K562 (cell line): ENCODE data around the gene ATG4D.

Experiments
- CTCF ChIP-seq, 3 experiments: IDR thresholded peaks in 2 of 3; conservative IDR thresholded peaks in 1 of 3; 2 replicates each; pipeline ENCODE4 v1.5.1; 2011 to 2012; ENCODE audit warnings: low read length in 3 of 3, mild to moderate bottlenecking in 3 of 3, control low read depth in 2 of 3, improper control_type of control experiment in 1 of 3, inconsistent platforms in 1 of 3, low read depth in 1 of 3, mixed read lengths in 1 of 3, moderate library complexity in 1 of 3; ENCODE audit not compliant: insufficient read depth in 2 of 3
- ESRRA ChIP-seq: fragments of 450-650 bp; IDR thresholded peaks from 2 replicates; pipeline ENCODE4 v1.6.1; 2014; ENCODE audit warnings: low read depth, mild to moderate bottlenecking, moderate library complexity, borderline replicate concordance
- MCM3 ChIP-seq: fragments of 450-650 bp; IDR thresholded peaks from 2 replicates; pipeline ENCODE4 v1.6.1; 2016
- MTA2 ChIP-seq: fragments of 450-650 bp; IDR thresholded peaks from 2 replicates; pipeline ENCODE4 v1.6.1; 2016; ENCODE audit warnings: low read depth
- NFXL1 ChIP-seq: fragments of 450-650 bp; formaldehyde crosslinking; IDR thresholded peaks from 2 replicates; pipeline ENCODE4 v1.4.0; 2021; ENCODE audit warnings: mild to moderate bottlenecking
- POLR2A ChIP-seq: fragments of 450-650 bp; conservative IDR thresholded peaks from 2 replicates; pipeline ENCODE4 v1.6.1; 2016
- SRF ChIP-seq, 2 experiments: fragments of 250-450, 450-650 bp in 1 of 2; sonication (Bioruptor Pico) in 1 of 2; sonication (generic) in 1 of 2; formaldehyde crosslinking; IDR thresholded peaks; 2 replicates each; pipeline versions ENCODE4 v1.5.0 to v1.5.1; 2020 to 2022; ENCODE audit warnings: mild to moderate bottlenecking in 1 of 2, missing genetic modification reagents in 1 of 2
- TF ChIP-seq, protein P1 (sequence below), 2 experiments: fragments of 450-650 bp in 1 of 2; sonication (generic) in 1 of 2; formaldehyde crosslinking in 1 of 2; IDR thresholded peaks; 2 replicates each; pipeline versions ENCODE4 v1.7.1 to v1.9.0; 2016 to 2022; ENCODE audit warnings: inconsistent platforms in 1 of 2, mild to moderate bottlenecking in 1 of 2, missing genetic modification reagents in 1 of 2

DNA sequence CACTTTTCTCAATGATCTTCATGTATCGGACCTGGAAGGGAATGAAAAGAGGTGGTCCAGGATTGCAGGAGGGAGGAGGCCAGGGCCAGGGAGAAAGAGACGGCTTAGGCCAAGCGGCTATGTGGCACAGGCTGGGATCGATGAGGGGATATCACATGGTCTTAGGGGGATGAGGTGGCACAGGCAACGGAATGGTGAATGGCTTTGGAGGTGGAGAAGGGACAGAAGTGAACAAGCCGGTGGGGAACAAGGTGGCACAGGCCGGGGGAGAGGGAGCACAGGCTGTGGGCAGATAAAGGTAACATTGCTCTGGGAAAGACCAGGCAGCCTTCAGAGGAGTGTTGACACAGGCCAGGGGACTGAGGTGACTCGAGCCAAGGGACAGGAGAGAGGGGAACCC lies 30.8 kb downstream of the ATG4D start:
- TF ChIP-seq CTCF (IDR thresholded peaks at IDR 0.05 in 2 of 3, conservative IDR thresholded peaks at IDR 0.05 in 1 of 3; ENCODE audit: insufficient read depth in 2 of 3, low read depth in 1 of 3, low read length in 3 of 3) = no peak
- TF ChIP-seq MTA2 = no peak
- TF ChIP-seq, protein P1, sequence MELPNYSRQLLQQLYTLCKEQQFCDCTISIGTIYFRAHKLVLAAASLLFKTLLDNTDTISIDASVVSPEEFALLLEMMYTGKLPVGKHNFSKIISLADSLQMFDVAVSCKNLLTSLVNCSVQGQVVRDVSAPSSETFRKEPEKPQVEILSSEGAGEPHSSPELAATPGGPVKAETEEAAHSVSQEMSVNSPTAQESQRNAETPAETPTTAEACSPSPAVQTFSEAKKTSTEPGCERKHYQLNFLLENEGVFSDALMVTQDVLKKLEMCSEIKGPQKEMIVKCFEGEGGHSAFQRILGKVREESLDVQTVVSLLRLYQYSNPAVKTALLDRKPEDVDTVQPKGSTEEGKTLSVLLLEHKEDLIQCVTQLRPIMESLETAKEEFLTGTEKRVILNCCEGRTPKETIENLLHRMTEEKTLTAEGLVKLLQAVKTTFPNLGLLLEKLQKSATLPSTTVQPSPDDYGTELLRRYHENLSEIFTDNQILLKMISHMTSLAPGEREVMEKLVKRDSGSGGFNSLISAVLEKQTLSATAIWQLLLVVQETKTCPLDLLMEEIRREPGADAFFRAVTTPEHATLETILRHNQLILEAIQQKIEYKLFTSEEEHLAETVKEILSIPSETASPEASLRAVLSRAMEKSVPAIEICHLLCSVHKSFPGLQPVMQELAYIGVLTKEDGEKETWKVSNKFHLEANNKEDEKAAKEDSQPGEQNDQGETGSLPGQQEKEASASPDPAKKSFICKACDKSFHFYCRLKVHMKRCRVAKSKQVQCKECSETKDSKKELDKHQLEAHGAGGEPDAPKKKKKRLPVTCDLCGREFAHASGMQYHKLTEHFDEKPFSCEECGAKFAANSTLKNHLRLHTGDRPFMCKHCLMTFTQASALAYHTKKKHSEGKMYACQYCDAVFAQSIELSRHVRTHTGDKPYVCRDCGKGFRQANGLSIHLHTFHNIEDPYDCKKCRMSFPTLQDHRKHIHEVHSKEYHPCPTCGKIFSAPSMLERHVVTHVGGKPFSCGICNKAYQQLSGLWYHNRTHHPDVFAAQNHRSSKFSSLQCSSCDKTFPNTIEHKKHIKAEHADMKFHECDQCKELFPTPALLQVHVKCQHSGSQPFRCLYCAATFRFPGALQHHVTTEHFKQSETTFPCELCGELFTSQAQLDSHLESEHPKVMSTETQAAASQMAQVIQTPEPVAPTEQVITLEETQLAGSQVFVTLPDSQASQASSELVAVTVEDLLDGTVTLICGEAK (IDR thresholded peaks at IDR 0.05) = no peak
- TF ChIP-seq, protein P1 (CRISPR knock-in tag; IDR thresholded peaks at IDR 0.05) = no peak
- TF ChIP-seq POLR2A = no peak
- no peak for TF ChIP-seq NFXL1
- TF ChIP-seq MCM3 = no peak
- TF ChIP-seq ESRRA = no peak
- no peak for TF ChIP-seq SRF (CRISPR knock-in tag; IDR thresholded peaks at IDR 0.05)
